RPMI7951 (cell line): ENCODE measurements around the gene PLCD1. TPM values are rescaled to one million over a fixed set of nuclear protein-coding genes. Genes with fewer than 3 reads are reported as not detected.
A peak's percentile ranks its signal among the peaks of the same experiment; 100 is the strongest.

ENCODE experiments used
- DNase-seq: peaks from one replicate; pipeline ENCODE4 v3.0.0-alpha.2; 2012; ENCODE audit warnings: low read depth
- total RNA-seq: library from RNA; depleted of rRNA; stranded (reverse); fragments of >200 nt; shearing (Covaris generic); gene quantifications from 2 replicates; pipeline ENCODE4 v1.2.3, GENCODE V29; 2014; rRNA removed

Gene PLCD1
- total RNA-seq, 1 experiment from 2014 or later, result 4.1 TPM

- DNase-seq, result no peak
Measured at GRCh38 chr3:37964146-37964545, 65.3 kb downstream of the PLCD1 start.

- DNase-seq, result no peak
Measured at GRCh38 chr3:37963635-37964034, 65.8 kb downstream of the PLCD1 start.

GRCh38 chr3:37963016-37963415 lies 66.4 kb downstream of the PLCD1 start:
- DNase-seq, result peak; percentile 18

GRCh38 chr3:37961622-37962431 lies 67.6 kb downstream of the PLCD1 start:
- DNase-seq, result no peak

GRCh38 chr3:37957539-37957936 lies 71.9 kb downstream of the PLCD1 start:
- no peak for DNase-seq

Other genes with a start within 250 kb of the PLCD1 start
- gene CTDSPL, start 167.8 kb downstream of the PLCD1 start, total RNA-seq, result 17.3 and 26.3 TPM in 2 replicates
- 3.3 and 3.5 TPM in 2 replicates for gene VILL, start 38.9 kb downstream of the PLCD1 start, total RNA-seq
- gene DLEC1, start 9.6 kb upstream of the PLCD1 start, total RNA-seq, result not detected in 2 replicates
- 12.5 and 18.3 TPM in 2 replicates for gene ACAA1, start 107.5 kb upstream of the PLCD1 start, total RNA-seq
- gene MYD88, start 109.0 kb upstream of the PLCD1 start, total RNA-seq, result 3.2 and 4.4 TPM in 2 replicates
- gene OXSR1, start 135.9 kb upstream of the PLCD1 start, total RNA-seq, result 50.9 and 58.8 TPM in 2 replicates
- gene SLC22A13, start 236.2 kb upstream of the PLCD1 start, total RNA-seq, result 0.29 TPM in 1 of 2 replicates, not detected in the other